SK-N-SH treated with all-trans-retinoic acid at 6 μM for 48 hours (cell line): Measurements from ENCODE around the gene PTDSS2.

Experiments used
- ARNTL ChIP-seq: fragments of 450-650 bp; formaldehyde crosslinking; IDR thresholded peaks from 2 replicates; pipeline ENCODE4 v1.5.0; 2020; ENCODE audit warnings: low read depth, mild to moderate bottlenecking, moderate library complexity, borderline replicate concordance
- BACH2 ChIP-seq: fragments of 250-450 bp; sonication (Bioruptor Pico); IDR thresholded peaks from 2 replicates; pipeline ENCODE4 v1.9.0; 2021; ENCODE audit warnings: mild to moderate bottlenecking, borderline replicate concordance
- CSDC2 ChIP-seq: fragments of 250-450 bp; sonication (Bioruptor Pico); IDR thresholded peaks from 2 replicates; pipeline ENCODE4 v1.5.0; 2020; ENCODE audit warnings: mild to moderate bottlenecking, moderate library complexity
- ISL1 ChIP-seq: fragments of 250-450 bp; sonication (Bioruptor Pico); IDR thresholded peaks from 2 replicates; pipeline ENCODE4 v2.1.2; 2022; ENCODE audit warnings: mild to moderate bottlenecking, moderate library complexity
- RARB ChIP-seq: fragments of 250-450 bp; sonication (Bioruptor Pico); IDR thresholded peaks from 2 replicates; pipeline ENCODE4 v1.8.0; 2021; ENCODE audit warnings: mild to moderate bottlenecking, moderate library complexity
- TCF4 ChIP-seq: fragments of 250-450 bp; sonication (Bioruptor Pico); IDR thresholded peaks from 2 replicates; pipeline ENCODE4 v1.8.0; 2021; ENCODE audit warnings: mild to moderate bottlenecking, moderate library complexity, borderline replicate concordance
- ZC3H10 ChIP-seq: fragments of 250-450 bp; sonication (Bioruptor Pico); IDR thresholded peaks from 2 replicates; pipeline ENCODE4 v1.5.1; 2021; ENCODE audit warnings: mild to moderate bottlenecking, moderate library complexity
- ZFP3 ChIP-seq: fragments of 250-450 bp; sonication (Bioruptor Pico); IDR thresholded peaks from 2 replicates; pipeline ENCODE4 v1.5.0; 2020; ENCODE audit warnings: mild to moderate bottlenecking, moderate library complexity
- ZFP30 ChIP-seq: fragments of 450-650 bp; formaldehyde crosslinking; IDR thresholded peaks from 2 replicates; pipeline ENCODE4 v1.5.0; 2022; ENCODE audit warnings: mild to moderate bottlenecking, moderate library complexity
- ZNF70 ChIP-seq: fragments of 450-650 bp; formaldehyde crosslinking; IDR thresholded peaks from 2 replicates; pipeline ENCODE4 v1.5.0; 2020; ENCODE audit warnings: mild to moderate bottlenecking, moderate library complexity
- ZNF8 ChIP-seq: fragments of 450-650 bp; formaldehyde crosslinking; IDR thresholded peaks from 2 replicates; pipeline ENCODE4 v1.5.0; 2020; ENCODE audit warnings: mild to moderate bottlenecking, moderate library complexity
- TF ChIP-seq, protein P1 (sequence below): fragments of 250-450 bp; sonication (Bioruptor Pico); IDR thresholded peaks from 2 replicates; pipeline ENCODE4 v1.8.0; 2020; ENCODE audit warnings: mild to moderate bottlenecking, moderate library complexity, borderline replicate concordance
- TF ChIP-seq, protein P2 (sequence below): fragments of 250-450 bp; sonication (Bioruptor Pico); IDR thresholded peaks from 2 replicates; pipeline ENCODE4 v1.5.1; 2021; ENCODE audit warnings: mild to moderate bottlenecking, moderate library complexity
- TF ChIP-seq, protein P3 (sequence below): fragments of 250-450 bp; sonication (Bioruptor Pico); IDR thresholded peaks from 2 replicates; pipeline ENCODE4 v1.8.0; 2021; ENCODE audit warnings: low read depth, mild to moderate bottlenecking, moderate library complexity, borderline replicate concordance

DNA sequence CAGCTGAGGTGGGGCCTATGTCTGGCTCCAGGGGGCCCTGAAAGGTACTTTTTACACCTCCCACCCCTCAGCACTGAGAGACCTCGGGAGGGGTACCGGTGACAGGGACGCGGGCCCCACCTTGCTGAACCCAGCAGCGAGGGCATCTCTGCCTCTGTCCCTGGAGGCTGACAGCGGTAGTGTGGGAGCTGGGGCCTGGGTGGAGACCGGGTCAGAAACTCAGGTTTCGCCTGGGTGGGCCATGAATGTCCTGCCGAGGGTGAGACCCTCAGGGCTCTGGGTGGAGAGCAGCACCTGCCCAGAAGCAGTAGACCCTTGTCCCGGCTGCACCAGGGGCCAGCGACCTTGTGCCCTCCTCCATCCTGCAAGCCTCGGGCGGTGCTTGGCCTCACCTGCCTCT is 22.2 kb downstream of the PTDSS2 start:
- TF ChIP-seq, protein P1, sequence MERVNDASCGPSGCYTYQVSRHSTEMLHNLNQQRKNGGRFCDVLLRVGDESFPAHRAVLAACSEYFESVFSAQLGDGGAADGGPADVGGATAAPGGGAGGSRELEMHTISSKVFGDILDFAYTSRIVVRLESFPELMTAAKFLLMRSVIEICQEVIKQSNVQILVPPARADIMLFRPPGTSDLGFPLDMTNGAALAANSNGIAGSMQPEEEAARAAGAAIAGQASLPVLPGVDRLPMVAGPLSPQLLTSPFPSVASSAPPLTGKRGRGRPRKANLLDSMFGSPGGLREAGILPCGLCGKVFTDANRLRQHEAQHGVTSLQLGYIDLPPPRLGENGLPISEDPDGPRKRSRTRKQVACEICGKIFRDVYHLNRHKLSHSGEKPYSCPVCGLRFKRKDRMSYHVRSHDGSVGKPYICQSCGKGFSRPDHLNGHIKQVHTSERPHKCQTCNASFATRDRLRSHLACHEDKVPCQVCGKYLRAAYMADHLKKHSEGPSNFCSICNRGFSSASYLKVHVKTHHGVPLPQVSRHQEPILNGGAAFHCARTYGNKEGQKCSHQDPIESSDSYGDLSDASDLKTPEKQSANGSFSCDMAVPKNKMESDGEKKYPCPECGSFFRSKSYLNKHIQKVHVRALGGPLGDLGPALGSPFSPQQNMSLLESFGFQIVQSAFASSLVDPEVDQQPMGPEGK, result no peak
- TF ChIP-seq ZFP3 (CRISPR knock-in tag) (no peak), ZNF70 (CRISPR knock-in tag) (no peak), ZFP30 (no peak), RARB (CRISPR knock-in tag) (no peak), ZC3H10 (no peak), TCF4 (CRISPR knock-in tag) (no peak), ZNF8 (CRISPR knock-in tag) (no peak), ARNTL (CRISPR knock-in tag) (no peak), BACH2 (CRISPR knock-in tag) (no peak), ISL1 (no peak), CSDC2 (no peak)
- TF ChIP-seq, protein P2, sequence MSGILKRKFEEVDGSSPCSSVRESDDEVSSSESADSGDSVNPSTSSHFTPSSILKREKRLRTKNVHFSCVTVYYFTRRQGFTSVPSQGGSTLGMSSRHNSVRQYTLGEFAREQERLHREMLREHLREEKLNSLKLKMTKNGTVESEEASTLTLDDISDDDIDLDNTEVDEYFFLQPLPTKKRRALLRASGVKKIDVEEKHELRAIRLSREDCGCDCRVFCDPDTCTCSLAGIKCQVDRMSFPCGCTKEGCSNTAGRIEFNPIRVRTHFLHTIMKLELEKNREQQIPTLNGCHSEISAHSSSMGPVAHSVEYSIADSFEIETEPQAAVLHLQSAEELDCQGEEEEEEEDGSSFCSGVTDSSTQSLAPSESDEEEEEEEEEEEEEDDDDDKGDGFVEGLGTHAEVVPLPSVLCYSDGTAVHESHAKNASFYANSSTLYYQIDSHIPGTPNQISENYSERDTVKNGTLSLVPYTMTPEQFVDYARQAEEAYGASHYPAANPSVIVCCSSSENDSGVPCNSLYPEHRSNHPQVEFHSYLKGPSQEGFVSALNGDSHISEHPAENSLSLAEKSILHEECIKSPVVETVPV (CRISPR knock-in tag), result no peak
- TF ChIP-seq, protein P3, sequence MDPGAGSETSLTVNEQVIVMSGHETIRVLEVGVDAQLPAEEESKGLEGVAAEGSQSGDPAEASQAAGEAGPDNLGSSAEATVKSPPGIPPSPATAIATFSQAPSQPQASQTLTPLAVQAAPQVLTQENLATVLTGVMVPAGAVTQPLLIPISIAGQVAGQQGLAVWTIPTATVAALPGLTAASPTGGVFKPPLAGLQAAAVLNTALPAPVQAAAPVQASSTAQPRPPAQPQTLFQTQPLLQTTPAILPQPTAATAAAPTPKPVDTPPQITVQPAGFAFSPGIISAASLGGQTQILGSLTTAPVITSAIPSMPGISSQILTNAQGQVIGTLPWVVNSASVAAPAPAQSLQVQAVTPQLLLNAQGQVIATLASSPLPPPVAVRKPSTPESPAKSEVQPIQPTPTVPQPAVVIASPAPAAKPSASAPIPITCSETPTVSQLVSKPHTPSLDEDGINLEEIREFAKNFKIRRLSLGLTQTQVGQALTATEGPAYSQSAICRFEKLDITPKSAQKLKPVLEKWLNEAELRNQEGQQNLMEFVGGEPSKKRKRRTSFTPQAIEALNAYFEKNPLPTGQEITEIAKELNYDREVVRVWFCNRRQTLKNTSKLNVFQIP, result no peak
